Esophagus mucosa (tissue), 1 donor: ENCODE data around the gene BBOX1. TPM values are rescaled to one million over a fixed set of nuclear protein-coding genes. Genes with fewer than 3 reads are reported as not detected.
A peak's percentile ranks its signal among the peaks of the same experiment; 100 is the strongest.
"Not testable (repeated sequence)": the region's sequence is repeated elsewhere in the genome, so short reads cannot be mapped to it uniquely, and the experiment has no call there.

Experiments
- ATAC-seq: fragments of 200-7000 bp; cut with Tn5 transposase; one replicate; pipeline ENCODE4 v1.9.1; 2020
- total RNA-seq: library from RNA; stranded (reverse); gene quantifications from one replicate; pipeline ENCODE4 v1.2.4, GENCODE V29; 2023
- donor health status: DM: yes; HTN: yes; CAD: no.

The BBOX1 gene
- total RNA-seq, 1 donor from 2014 or later = 13.7 TPM

DNA sequence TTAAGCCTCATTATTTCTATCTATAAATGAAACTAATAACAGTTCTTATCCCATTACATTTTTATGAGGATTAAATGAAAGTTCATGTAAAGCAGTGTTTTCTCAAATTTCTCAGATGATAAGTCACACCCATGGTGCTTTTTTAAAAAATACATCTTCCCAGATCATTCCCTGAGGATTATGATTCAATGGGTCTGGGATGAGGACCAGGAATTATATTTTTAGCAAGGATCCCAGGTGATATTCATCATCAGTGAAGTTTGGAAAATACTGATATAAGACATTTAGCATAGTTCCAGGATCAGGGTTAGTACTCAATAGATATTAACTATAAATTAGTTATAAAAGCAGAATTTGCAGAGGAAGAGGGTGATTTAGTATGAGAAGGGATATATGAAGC lies 89.1 kb downstream of the BBOX1 start:
- no peak for ATAC-seq

DNA sequence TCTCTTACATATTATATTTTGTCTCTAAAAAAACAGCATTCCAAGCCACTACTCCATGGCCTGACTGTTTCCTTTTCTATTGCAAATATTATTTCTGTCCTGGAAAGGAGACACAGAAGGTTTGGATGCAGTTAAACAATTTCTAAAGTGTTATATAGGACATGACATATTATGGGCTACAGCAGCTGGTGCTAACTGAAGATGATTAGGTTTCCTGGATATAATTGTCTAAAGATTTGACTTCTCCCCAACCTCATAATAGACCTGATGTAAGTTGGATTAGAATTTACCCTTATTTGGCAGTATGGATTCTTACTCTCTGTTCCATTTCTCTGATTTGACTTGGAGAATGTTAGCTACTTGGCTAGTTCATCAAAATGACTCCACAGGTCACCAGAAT lies 90.2 kb downstream of the BBOX1 start:
- ATAC-seq = no peak

DNA sequence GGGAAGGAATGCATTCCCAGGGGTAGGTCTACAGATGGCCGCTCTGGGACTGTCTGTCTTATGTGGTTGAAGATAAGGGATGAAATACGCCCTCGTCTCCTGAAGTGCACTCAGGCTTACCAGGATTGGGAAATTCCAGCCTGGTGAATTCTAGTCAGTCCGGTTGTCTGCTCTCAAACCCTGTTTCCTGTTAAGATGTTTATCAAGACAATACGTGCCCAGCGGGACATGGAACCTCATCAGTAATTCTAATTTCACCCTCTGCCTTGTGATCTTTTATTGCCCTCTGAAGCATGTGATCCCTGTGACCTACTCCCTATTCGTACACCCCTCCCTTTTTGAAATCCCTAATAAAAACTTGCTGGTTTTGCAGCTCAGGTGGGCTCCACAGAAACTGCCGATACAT lies 95.3 kb downstream of the BBOX1 start:
- ATAC-seq = not testable (repeated sequence)

DNA sequence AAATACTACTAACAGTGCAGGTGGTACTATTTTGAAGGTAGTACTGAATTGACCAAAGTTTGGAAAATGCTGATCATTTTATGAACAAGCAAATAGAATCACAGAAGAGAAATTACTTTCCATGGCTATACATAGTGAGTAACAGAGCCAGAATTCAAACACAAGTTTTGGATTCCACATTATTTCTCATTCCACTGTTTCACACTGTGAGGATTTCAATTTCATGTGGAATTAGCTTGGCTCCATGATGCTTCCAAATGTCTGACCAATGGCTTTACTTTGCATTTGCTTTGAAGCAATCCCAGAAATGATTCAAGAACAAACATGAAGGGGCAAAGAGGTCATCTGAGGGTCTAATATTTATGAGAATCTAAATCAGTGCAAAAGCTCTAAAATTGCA lies 98.1 kb downstream of the BBOX1 start:
- no peak for ATAC-seq

DNA sequence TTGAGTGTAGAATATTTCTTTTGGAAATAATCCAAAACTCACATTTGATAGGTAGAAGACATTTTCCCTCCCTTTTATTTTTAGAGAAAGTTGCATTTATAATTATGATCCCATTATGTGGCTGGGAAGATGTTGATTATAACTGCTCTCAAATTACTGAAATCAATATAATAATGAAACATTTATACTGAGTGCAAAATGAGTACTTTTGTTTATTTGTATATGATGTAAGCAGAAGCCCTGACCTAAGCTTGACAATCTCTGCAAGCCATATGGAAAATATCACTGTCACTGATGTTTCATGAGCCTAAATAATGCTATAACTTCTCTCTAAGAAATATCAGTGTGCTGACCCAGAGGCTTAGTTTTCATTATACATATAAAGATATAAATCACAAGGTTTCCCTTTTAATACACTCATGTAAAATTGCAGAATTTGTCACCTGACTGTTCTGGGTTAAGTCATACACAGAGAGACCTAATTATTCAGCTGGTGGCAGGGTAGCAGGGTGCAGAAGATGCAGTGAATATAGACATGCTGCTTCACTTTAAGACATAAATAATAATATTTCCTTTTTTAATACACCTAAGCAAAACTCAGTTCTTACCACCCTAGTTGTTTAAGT lies 99.2 kb downstream of the BBOX1 start:
- ATAC-seq = no peak

DNA sequence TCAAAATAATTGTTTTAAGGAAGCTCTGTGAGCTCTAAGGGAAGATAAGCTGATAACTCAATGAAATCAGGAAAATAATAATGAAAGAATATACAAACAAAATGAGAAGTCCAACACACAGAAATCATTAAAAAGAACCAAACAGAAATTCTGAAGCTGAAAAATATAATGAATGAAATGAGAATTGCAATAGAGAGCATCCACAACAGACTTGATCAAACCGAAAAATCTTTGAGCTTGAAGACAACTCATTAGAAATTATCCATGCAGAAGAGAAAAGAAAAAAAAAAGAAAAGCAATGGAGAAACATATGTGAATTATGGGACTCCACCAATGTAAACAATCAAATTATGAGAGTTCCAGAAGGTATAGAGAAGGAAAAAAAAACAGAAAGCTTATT lies 101.0 kb downstream of the BBOX1 start:
- no peak for ATAC-seq

DNA sequence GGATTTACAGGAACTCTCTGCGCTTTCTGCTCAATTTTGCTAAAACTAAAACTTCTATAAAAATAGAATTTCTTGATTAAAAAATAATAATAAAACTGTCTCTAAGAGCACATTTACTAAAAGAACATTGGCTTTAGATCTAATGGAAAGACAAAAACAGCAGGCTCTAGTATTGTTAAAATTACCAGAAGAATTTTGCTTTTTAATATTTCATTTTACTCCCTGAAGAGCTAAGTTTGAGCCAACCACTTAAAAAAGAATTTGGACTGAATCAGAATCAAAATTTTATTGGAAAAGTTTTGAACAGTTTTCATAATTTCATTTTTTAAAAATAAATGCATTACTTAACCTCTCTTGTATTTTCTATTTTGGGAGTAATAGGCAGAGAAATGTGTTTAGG lies 107.3 kb downstream of the BBOX1 start:
- ATAC-seq = no peak

DNA sequence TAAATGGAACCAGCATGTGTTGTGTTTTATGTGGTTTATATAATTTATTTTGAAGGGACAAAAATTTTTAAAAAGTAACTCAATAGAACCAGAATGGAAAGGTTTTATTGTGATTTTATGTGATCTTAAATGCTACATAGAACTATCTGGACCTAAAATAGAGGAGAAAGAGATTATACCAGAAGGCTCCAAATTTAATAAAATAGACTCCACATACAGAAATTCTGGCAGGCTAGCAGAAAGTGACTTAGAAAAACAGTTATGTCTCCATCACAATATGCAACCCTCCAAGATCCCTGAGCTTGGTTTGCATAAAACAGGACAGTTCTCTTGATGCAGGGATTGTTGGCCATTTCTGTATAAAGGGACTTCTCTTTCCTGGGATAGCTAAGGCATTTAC lies 107.9 kb downstream of the BBOX1 start:
- no peak for ATAC-seq

DNA sequence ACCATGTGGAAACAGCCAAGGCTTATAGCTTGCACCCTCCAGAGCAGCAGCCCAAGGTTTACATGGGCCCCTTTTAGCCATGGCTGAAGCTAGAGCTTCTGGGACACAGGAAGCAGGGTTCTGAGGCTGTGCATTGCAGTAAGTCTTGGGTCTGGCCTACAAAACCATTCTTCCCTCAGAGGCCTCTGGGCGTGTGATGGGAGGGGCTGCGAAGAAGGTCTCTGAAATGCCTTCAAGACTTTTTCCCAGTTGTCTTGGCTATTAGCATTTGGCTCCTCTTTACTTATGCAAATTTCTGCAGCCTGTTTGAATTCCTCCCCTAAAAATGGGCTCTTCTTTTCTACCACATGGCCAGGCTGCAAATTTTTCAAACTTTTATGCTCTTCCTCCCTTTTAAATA lies 109.5 kb downstream of the BBOX1 start:
- no peak for ATAC-seq

DNA sequence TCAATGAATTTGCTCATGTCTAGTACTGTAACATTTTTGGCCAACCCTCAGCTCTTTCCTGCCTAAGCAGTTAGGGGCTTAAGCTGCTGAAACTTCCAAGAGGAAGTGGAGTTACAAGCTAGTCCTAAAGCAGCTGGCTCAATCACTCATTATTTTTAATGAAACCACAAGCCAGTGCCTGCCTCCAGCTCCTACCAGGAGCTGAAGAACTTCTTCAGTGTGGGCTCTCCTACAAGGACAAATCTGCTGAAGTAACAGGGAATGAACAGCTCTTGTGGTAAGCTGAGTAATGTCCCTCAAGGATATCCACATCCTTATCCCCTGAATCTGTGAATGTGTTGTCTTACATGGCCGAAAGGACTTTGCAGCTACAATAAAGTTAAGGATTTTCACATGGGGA lies 112.5 kb downstream of the BBOX1 start:
- ATAC-seq = no peak

DNA sequence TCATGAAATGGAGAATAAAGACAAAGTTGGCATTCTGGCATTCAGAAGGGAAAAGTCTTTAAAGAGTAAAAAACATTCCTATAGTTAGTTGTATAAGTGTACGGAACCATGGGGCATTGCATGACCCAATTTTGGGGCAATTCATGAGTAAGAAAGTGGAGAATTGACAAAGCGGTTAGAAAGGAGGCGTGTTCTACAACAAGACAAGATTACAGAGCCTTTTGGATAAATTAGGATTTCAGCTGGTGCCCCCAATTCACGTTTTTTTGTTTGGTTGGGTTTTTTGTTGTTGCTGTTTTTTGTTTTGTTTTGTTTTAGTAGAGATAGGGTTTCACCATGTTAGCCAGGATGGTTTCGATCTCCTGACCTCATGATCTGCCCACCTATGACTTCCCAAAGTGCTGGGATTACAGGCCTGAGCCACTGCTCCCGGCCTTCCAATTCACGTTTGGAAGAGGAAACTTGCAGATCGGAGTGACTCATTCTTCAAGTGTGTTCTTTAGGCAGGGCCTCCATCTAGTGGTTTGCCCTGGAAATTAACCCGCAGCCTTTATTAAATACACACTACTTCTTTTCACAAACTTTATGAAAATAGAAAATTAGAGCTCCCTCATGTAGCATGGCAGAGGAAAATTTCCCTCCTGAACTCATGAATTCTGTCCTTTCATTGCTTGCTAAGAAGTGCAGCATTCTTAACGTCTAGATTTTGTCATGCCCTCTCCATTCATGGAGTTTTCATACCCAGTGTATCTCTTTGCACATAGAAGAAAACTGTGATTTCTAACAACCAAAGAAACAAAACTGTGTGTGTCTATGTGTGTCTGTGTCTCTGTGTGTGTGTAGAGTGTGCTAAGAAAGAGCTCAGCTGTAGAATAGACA lies 118.1 kb downstream of the BBOX1 start:
- ATAC-seq = peak; percentile 84

DNA sequence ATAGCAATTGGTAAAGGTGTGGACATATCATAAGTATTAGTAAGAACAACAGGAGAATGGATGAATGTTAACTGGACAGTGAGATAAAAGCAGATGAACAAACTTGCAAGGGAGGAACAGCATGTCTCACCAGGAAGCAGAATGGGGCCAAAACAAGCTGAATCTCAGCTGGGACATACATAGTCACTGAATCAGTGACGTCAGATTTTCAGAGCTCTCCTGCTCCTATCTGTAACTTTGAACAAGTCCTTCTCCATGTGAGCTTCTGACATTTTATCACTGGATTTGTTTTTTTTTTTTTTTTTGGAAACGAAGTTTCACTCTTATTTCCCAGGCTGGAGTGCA lies 118.7 kb downstream of the BBOX1 start:
- peak; percentile 42 for ATAC-seq

DNA sequence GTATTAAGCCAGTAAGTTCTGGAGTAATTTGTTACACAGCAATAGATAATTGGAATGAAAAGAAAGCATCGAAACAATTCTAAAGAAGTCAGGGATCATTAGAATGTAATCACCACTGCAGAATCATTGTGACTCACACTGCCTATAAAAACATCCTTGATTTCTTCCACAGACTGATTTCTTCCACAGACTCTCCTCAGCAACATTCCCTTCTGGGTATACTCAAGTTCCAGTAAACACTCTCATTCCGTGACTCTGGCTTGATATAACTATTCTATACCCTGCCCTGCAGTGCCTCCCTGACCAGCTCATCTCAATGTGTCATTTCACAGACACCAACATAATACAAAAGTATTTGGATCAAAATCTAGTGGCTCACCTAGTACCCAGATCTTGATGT lies 120.5 kb downstream of the BBOX1 start:
- ATAC-seq = no peak

DNA sequence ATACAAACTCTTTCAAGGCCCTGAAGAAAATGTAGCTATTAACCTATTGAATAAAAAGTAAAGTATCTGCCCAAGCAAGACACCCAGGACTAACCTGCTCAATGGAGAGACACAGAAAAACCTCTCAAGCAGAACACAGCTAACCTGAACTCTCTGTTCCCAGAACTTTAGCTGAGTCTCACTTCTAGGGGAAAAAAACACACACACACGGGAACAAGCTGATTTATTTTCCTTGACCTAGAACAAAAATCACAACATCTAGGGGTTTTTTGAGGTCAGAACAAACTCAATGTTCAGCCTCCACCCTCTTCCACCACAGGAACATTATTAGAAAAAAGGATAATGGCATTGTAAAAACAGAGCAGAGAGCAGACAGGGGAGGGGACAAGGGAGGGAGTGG lies 121.6 kb downstream of the BBOX1 start:
- ATAC-seq = no peak

DNA sequence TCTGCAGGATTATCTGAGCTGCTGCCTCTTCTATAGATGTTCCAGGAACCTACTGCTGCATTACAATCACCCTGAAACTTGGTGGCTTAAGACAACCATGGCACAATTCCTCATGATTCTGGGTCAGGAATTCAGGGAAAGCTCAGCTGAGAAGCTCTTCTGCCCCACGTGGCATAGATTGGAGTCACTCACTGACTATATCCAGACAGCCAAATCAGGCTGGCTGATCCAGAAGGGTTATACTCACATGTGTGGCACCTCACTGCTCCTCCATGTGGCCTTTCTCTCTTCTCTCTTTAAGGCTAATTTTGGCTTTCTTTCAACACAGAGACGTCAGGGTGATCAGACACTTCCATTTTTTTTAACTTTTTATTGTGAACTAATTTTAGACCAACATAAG lies 125.5 kb downstream of the BBOX1 start:
- no peak for ATAC-seq

DNA sequence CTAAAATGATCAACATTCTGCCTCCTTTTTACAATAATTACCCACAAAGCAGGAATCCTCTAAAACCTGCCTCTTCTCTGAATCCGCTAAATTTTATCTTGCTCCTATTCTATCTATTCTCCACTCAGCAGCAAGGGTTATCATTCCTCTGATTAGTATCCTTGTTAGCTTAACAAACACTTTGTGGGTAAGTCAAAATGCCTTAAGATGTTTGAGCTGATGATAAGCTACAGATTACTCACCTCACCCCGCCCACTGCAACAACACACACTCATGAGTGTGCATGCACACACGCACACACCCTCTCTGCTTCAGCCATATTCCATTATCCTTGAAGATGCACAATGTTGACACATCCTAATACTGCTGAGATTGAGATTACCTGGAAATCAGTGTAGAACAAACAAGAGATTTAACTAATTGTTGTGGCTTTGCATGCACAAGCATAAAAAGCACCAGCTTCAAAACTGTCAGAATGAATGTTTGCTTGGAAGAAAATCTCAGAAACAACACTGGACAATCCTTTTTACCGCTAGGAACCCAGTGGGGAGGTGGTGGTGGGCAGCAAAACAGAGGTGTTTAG lies 130.9 kb downstream of the BBOX1 start:
- peak; percentile 46 for ATAC-seq

DNA sequence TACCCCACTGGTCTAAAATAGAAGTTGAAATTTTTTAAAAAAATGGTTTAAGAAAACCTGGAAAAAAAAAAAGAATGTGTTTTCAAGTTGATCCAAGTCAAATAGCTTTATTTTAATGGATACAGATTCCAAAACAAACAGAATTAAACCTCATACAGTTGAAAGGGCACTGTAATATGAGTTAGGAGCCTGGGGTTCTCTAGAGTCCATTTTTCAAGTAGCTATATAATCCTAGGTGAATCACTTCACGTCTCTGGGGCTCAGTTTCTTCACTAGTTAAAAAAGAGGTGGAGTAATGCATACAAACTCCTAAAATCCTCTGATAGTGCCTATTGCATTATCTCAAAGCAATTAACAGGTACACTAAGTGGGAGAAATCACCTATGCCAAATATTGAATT lies 132.9 kb downstream of the BBOX1 start:
- peak; percentile 56 for ATAC-seq

DNA sequence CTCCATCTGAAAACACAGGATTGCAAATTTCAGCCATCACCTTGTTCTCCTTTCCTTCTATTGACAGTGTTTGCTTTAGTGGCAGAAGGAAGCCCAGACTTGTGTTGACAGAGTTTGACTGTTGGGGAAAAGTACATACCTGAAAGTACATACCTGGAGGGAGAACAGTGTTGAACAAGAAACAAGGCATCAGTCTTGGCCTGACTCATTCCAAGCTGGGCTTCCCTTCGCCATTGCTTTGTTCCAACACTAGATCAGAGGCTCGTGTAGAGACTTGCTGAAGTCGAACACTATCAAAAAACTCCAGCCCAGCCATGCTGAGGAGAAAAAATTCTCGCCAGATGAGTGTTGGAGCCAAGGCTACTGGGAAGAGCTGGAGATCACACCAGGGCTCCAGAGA lies 133.4 kb downstream of the BBOX1 start:
- ATAC-seq = peak; percentile 99

DNA sequence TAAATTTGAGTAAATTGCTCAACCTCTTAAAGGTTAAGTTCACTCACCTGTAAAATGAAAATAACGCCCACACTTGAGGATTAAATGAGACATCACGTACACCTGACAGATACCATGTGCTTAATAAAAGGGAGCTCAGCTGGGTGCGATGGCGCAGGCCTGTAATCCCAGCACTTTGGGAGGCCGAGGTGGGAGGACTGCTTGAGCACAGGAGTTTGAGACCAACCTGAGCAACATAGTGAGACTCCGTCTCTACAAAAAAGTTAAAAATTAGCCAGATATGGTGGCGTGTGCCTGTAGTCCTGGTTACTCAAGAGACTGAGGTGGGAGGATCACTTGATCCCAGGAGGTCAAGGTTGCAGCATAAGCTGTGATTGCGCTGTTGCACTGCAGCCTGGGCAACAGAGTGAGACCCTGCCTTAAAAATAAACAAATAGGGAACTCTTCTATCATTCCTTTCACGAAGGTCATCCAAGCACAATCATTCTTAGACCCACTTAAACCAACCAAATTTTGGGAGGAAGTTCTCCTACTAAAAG lies 134.1 kb downstream of the BBOX1 start:
- no peak for ATAC-seq

DNA sequence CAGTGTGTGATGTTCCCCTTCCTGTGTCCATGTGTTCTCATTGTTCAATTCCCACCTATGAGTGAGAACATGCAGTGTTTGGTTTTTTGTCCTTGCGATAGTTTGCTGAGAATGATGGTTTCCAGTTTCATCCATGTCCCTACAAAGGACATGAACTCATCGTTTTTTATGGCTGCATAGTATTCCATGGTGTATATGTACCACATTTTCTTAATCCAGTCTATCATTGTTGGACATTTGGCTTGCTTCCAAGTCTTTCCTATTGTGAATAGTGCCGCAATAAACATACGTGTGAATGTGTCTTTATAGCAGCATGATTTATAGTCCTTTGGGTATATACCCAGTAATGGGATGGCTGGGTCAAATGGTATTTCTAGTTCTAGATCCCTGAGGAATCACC lies 134.9 kb downstream of the BBOX1 start:
- not testable (repeated sequence) for ATAC-seq
